Astrocyte of the cerebellum (primary cell): Measurements from ENCODE around the gene MEG3.

Experiments used
- DNase-seq: peaks from one replicate; pipeline ENCODE4 v3.0.0-alpha.2; 2011; ENCODE audit warnings: low read depth
- H3K4me3 ChIP-seq: 2 replicates; pipeline ENCODE4 v1.5.1; 2011; ENCODE audit warnings: mild to moderate bottlenecking, low read depth, low read length, moderate library complexity
- in situ Hi-C: cut with HindIII; loops from 2 replicates; pipeline ENCODE4 v1.10.0; 2017; ENCODE audit warnings: low sequenced_read_pairs
- TF ChIP-seq, protein P1 (sequence below): IDR thresholded peaks from 2 replicates; pipeline ENCODE4 v1.5.1; 2012; ENCODE audit warnings: low read length, low read depth, moderate library complexity, mild to moderate bottlenecking; ENCODE audit errors: missing control alignments

The MEG3 gene

DNA sequence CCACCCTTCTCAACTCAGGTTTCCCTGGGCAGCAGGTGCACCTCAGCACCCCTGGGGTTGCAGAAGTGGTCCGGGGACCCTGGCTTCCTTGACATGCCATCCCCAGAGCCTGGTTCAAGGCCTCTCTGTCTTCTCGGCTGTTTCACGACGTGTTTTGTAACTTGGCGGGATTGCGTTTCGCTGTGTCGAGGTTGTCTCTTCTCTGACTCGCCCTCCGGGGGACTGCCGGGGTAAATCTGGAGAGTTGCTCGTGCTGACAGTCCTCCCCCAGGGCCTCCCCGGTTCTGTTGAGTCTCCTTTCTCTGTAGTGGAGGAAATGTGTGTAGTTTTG is 25.6 kb downstream of the MEG3 start:
- TF ChIP-seq, protein P1, sequence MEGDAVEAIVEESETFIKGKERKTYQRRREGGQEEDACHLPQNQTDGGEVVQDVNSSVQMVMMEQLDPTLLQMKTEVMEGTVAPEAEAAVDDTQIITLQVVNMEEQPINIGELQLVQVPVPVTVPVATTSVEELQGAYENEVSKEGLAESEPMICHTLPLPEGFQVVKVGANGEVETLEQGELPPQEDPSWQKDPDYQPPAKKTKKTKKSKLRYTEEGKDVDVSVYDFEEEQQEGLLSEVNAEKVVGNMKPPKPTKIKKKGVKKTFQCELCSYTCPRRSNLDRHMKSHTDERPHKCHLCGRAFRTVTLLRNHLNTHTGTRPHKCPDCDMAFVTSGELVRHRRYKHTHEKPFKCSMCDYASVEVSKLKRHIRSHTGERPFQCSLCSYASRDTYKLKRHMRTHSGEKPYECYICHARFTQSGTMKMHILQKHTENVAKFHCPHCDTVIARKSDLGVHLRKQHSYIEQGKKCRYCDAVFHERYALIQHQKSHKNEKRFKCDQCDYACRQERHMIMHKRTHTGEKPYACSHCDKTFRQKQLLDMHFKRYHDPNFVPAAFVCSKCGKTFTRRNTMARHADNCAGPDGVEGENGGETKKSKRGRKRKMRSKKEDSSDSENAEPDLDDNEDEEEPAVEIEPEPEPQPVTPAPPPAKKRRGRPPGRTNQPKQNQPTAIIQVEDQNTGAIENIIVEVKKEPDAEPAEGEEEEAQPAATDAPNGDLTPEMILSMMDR = no peak
- no peak for DNase-seq
- H3K4me3 ChIP-seq = no peak overlapping the region
- in situ Hi-C loops = loop anchor here (5.0 kb wide), 2 partner anchors 56 to 64 kb away; no protein-coding TSS in a partner anchor

DNA sequence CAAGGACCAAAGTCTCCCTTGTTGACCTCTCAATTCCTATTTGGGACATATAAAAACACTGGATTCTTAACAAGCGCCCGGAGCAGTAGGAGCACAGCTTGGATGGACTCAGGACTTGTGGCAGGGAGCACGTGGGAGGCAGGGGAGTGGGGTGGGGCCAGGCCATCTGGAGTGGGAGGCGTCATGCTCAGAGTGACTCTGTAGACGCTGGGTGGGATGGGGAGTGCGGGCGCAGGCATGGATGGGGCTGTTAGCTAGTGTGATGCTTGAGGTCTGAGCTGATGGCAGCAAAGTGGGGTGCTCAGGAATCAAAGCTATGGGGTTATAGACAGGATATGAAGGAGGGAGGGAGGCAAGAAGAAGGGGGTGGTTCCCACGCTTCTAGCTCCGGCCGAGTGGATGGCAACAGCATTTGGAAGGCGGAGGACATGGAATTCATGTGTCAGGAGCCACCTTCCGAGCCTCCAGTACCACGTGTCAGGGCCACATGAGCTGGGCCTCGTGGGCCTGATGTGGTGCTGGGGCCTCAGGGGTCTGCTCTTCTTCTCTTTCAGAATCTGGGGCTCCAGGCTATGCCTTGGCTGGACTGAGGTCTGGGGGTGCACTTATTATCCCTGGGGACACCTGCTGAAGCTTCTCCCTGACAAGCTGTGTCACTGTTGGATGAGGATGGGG is 26.2 kb downstream of the MEG3 start:
- no peak overlapping the region for H3K4me3 ChIP-seq
- TF ChIP-seq, protein P1 = no peak
- in situ Hi-C loops = loop anchor here (5.0 kb wide), 2 partner anchors 55 to 65 kb away; no protein-coding TSS in a partner anchor
- no peak for DNase-seq

DNA sequence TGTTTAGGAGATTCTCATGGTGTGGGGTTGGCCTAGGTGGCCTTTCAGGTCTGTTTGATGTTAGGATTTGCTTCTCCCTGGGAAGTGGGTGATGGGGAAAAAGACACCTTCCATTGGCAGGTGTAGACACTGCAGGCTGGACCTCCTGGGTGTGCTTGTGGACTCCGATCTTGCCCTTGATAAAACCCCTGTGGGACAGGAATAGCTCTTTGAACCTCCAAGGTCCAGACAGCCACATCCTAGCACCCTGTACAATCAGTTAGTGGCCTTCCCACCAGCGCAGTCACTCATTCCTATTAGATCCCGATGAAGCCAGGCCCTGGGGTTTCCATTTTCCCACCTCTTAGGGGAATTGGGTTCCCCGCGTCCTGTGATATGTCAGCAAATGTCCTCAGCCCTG is 28.5 kb downstream of the MEG3 start:
- no peak overlapping the region for H3K4me3 ChIP-seq
- TF ChIP-seq, protein P1 = no peak
- DNase-seq = no peak
- in situ Hi-C loops = loop anchor here (5.0 kb wide), 2 partner anchors 53 to 67 kb away; no protein-coding TSS in a partner anchor

DNA sequence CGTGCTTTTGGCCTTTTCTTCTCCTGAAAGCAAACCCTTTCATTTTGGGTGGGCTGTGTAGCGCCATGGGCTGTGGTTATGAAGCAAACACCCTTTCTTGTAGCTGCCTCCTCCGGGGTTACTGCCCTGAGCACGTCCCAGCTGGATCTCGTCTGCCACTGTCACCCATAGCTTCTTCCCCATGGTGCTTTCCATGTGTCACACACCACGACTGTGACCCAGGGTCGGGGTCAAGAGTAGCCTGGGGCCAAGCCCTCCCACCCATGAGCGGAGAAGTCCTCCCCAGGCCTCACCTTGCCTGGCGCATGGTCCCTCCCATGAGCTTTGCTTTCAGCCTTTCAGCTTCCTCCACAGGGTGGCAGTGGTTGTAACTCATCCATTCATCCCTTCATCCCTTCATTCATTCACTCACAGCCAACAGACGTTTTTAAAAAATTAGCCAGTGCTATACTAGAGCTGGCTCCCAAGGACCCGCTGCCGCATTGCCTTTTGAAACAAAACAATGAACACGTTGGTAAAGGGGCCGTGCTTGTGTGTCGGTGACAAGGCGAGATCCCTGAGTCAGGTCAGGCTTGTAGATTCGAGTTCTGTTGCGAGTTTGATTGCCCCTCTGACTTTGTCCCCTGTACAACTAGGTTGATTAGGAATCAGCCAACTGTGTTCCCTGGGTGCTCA is 29.5 kb downstream of the MEG3 start:
- in situ Hi-C loops = no loop called here
- TF ChIP-seq, protein P1 = no peak
- DNase-seq = no peak

DNA sequence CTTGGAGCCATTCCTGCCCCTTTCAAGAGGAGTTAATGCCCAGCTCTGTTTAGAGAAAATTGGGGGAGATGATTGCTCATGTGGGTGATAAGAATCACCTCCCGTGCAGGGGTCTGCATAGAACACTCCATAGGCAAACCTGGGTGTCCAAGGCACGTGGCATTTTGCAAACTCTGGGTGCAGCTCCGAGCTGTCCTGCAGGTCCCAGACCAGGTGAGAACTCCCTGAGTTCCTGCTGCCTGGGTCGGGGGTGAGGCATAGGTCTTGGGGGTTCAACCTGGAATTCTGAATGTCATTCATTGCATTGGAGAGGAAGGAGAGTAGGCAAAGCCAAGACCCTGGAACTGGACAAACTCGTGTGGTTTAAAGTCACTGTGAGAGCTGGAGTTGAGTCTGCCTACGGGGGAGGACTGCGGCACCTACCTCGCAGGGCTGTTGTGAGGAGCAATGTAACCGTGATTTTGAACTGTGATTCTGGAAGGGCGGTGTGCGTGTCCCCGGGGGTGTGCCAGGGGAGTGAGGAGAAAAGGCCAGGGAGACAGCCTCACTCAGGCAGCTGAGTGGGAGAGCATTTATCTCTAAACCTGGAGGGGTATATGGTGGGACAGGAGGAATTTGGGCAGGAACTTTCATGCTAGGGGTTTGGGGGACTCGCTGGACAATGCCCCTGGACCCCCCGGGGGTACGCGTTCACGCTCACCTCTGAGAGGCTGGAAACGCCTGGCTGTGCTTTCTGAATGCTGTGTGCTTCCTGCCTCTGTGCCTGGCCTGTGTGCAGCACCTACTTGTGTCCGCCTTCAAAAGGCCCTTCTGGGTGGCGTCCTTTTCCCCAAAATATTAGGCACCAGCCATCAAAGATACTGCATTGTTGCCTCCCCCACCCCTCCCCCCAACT is 30.4 kb downstream of the MEG3 start:
- no peak for DNase-seq
- in situ Hi-C loops = no loop called here
- H3K4me3 ChIP-seq = no peak overlapping the region
- TF ChIP-seq, protein P1 = no peak

More for the DNA sequence above, 29.5 kb downstream of the MEG3 start:
- no peak overlapping the region for H3K4me3 ChIP-seq

DNA sequence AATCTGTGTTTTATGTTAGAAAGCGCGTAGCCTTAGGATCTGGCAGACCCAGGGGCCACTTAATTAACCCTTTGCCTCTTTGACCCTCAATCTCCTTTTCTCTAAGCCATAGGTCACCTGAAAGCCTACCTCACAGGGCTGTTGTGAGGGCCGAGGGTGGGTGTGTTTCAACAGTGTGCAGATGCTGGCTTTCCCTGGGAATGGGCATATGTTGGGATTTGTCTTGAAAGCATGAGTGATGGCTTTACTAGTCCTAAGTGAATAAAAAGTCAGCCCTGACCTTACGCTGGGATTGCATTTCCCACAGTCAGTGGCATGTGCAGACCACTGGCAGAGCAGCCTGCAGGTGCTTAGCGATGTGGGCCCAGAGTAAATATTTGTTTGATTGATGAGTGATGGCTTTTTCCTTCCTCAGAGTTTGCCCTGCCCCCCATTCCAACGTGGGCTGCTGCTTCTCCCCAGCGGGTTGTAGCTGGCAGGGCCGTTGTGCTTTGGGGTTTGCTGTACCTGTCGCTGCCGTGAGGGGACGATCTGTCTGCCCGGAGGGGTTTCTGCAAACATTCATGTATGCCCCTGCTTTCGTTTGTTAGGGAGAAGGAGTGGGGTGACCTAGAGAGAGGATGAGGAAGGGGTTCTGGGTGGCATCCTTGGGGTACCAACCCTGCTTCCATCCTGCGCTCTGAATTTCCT is 31.5 kb downstream of the MEG3 start:
- TF ChIP-seq, protein P1 = no peak
- no peak for DNase-seq
- no peak overlapping the region for H3K4me3 ChIP-seq
- in situ Hi-C loops = no loop called here
